ENCODE data around the gene PCBP1. TPM values are rescaled to one million over a fixed set of nuclear protein-coding genes. Genes with fewer than 3 reads are reported as not detected.
"Not testable (repeated sequence)": the region's sequence is repeated elsewhere in the genome, so short reads cannot be mapped to it uniquely, and the experiment has no call there.

The PCBP1 gene
- total and polyA plus RNA-seq, 2 donors: 45.9 to 361 TPM

GRCh38 chr2:70091364-70091763, 4.1 kb downstream of the PCBP1 start:
- Histone ChIP-seq H3K27ac (ENCODE audit: low read depth in 1 of 2, low read length in 1 of 2) (peak overlapping the region; percentile 55 to 100), H3K36me3 (ENCODE audit: control insufficient read depth in 2 of 2, insufficient read depth in 2 of 2, low read length in 1 of 2) (peaks cover 7 to 27% of the 10 kb centered on the region in 2 donors)
- no peak for DNase-seq (ENCODE audit: low read depth in 6 of 9, low spot score in 9 of 9)

DNA sequence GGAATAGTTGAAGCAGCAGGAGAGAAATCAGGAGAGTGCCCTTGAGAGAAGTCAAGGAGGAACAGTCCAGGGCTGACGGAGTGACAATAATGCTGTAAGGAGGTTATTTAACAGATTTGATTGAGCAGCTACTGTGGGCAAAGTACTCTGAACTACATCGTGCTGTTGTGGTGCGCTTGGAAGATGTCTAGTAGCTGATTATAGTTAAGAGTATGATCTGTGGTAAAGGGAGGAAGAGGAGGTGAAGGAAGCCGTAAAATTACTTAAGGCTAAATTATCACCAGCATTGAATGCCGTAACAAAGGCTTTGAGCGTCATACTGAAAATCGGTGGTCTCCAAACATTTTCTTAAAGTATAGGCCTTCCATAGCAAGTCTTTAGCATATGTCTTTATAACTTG, 4.5 kb downstream of the PCBP1 start:
- Histone ChIP-seq H3K36me3 (ENCODE audit: control insufficient read depth in 2 of 2, insufficient read depth in 2 of 2, low read length in 1 of 2) (peaks cover 7 to 27% of the 10 kb centered on the region in 2 donors), H3K4me3 (ENCODE audit: low read length in 2 of 2) (no peak overlapping the region), H3K9me3 (ENCODE audit: control insufficient read depth in 2 of 2, insufficient read depth in 1 of 2, low read length in 1 of 2) (peaks cover 0 to 10% of the 10 kb centered on the region in 2 donors), H3K27ac (ENCODE audit: low read depth in 1 of 2, low read length in 1 of 2) (peak overlapping the region; percentile 55 to 100), H3K4me1 (ENCODE audit: control insufficient read depth in 2 of 2, insufficient read depth in 2 of 2, low read length in 2 of 2) (peaks cover 32 to 52% of the 10 kb centered on the region in 2 donors), H3K27me3 (ENCODE audit: control insufficient read depth in 2 of 2, insufficient read depth in 1 of 2, low read length in 1 of 2) (no peaks in the 10 kb centered on the region)
- DNase-seq (ENCODE audit: low read depth in 6 of 9, low spot score in 9 of 9): no peak
- WGBS: 79% methylated on average over 7 of the region's 7 CpGs

More at GRCh38 chr2:70091364-70091763, 4.1 kb downstream of the PCBP1 start:
- Histone ChIP-seq H3K9me3 (ENCODE audit: control insufficient read depth in 2 of 2, insufficient read depth in 1 of 2, low read length in 1 of 2) (peaks cover 0 to 10% of the 10 kb centered on the region in 2 donors), H3K27me3 (ENCODE audit: control insufficient read depth in 2 of 2, insufficient read depth in 1 of 2, low read length in 1 of 2) (no peaks in the 10 kb centered on the region), H3K4me3 (ENCODE audit: low read length in 2 of 2) (no peak overlapping the region), H3K4me1 (ENCODE audit: control insufficient read depth in 2 of 2, insufficient read depth in 2 of 2, low read length in 2 of 2) (peaks cover 32 to 52% of the 10 kb centered on the region in 2 donors)
- WGBS: 92% methylated on average over 2 of the region's 2 CpGs

DNA sequence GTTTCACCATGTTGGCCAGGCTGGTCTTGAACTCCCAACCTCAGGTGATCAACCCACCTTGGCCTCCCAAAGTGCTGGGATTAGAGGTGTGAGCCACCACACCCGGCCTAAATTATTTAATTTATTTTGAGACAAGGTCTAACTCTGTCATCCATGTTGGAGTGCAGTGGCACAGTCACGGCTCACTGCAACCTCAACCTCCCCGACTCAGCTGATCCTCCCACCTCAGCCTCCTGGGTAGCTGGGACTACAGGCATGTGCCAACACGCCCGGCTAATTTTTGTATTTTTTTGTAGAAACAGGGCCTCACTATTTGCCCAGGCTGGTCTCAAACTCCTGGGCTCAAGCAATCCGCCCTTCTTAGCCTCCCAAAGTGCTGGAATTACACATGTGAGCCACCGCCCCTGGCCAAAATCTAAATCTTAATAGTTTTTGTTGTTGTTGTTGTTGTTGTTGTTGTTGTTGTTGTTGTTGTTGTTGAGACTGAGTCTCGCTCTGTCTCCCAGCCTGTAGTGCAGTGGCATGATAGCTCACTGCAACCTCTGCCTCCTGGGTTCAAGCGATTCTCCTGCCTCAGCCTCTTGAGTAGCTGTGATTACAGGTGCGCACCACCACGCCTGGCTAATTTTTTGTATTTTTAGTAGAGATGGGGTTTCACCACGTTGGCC, 5.4 kb downstream of the PCBP1 start:
- Histone ChIP-seq H3K4me1 (ENCODE audit: control insufficient read depth in 2 of 2, insufficient read depth in 2 of 2, low read length in 2 of 2) (peaks cover 32 to 52% of the 10 kb centered on the region in 2 donors), H3K9me3 (ENCODE audit: control insufficient read depth in 2 of 2, insufficient read depth in 1 of 2, low read length in 1 of 2) (peaks cover 0 to 10% of the 10 kb centered on the region in 2 donors), H3K36me3 (ENCODE audit: control insufficient read depth in 2 of 2, insufficient read depth in 2 of 2, low read length in 1 of 2) (peaks cover 7 to 27% of the 10 kb centered on the region in 2 donors)
- DNase-seq (ENCODE audit: low read depth in 6 of 9, low spot score in 9 of 9); H3K27me3 ChIP-seq (ENCODE audit: control insufficient read depth in 2 of 2, insufficient read depth in 1 of 2, low read length in 1 of 2); H3K27ac ChIP-seq (ENCODE audit: low read depth in 1 of 2, low read length in 1 of 2); H3K4me3 ChIP-seq (ENCODE audit: low read length in 2 of 2): not testable (repeated sequence)
- WGBS: 96% methylated on average over 12 of the region's 12 CpGs

GRCh38 chr2:70094171-70094977, 7.1 kb downstream of the PCBP1 start:
- DNase-seq (ENCODE audit: low read depth in 6 of 9, low spot score in 9 of 9): no peak
- WGBS: 95% methylated on average over 5 of the region's 5 CpGs
- peak overlapping the region; percentile 46 to 59 for H3K4me3 ChIP-seq (ENCODE audit: low read length in 2 of 2)

DNA sequence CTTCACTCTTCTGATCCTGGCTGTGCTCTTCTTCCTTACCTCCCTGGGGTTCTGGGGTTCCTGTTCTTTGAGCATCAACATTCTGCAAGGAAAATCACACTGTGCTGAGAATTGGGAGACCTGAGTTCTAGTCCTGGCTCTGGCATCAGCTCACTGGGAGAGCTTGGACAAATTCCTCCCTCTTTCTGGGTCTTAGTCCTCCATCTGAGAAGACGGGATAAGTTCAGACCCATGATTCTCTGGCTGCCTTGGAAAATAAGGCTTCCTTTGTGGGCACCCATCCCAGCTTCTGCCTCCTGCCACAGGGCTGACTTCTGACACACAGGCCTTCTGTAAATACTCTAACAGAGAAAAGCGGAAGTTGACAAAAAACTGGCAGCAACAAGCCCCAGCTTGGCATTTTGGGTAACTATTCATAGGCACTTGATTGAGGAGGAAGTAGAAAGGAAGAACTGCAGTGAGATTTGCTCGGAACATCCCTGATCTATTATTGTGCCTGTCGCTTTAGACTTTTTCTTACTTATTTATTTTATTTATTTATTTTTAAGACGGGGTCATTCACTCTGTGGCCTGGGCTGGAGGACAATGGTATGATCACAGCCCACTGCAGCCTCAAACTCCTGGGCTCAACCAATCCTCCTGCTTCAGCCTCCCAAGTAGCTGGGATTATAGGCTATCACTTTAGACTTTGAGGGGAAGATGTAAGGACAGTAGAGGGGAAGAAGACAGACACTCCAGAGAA, 7.9 kb downstream of the PCBP1 start:
- WGBS: 4% methylated on average over 5 of the region's 5 CpGs
- DNase-seq (ENCODE audit: low read depth in 6 of 9, low spot score in 9 of 9): peak in 6 of 9 donors; percentile 82 to 95 (median 84)
- Histone ChIP-seq H3K9me3 (ENCODE audit: control insufficient read depth in 2 of 2, insufficient read depth in 1 of 2, low read length in 1 of 2) (peaks cover 0 to 10% of the 10 kb centered on the region in 2 donors), H3K27me3 (ENCODE audit: control insufficient read depth in 2 of 2, insufficient read depth in 1 of 2, low read length in 1 of 2) (no peaks in the 10 kb centered on the region), H3K27ac (ENCODE audit: low read depth in 1 of 2, low read length in 1 of 2) (peak overlapping the region; percentile 97 to 98), H3K4me1 (ENCODE audit: control insufficient read depth in 2 of 2, insufficient read depth in 2 of 2, low read length in 2 of 2) (peaks cover 26 to 46% of the 10 kb centered on the region in 2 donors), H3K4me3 (ENCODE audit: low read length in 2 of 2) (peak overlapping the region; percentile 46 to 59), H3K36me3 (ENCODE audit: control insufficient read depth in 2 of 2, insufficient read depth in 2 of 2, low read length in 1 of 2) (peaks cover 0 to 8% of the 10 kb centered on the region in 2 donors)

More at GRCh38 chr2:70094171-70094977, 7.1 kb downstream of the PCBP1 start:
- Histone ChIP-seq H3K4me1 (ENCODE audit: control insufficient read depth in 2 of 2, insufficient read depth in 2 of 2, low read length in 2 of 2) (peaks cover 32 to 52% of the 10 kb centered on the region in 2 donors), H3K36me3 (ENCODE audit: control insufficient read depth in 2 of 2, insufficient read depth in 2 of 2, low read length in 1 of 2) (peaks cover 0 to 13% of the 10 kb centered on the region in 2 donors), H3K27ac (ENCODE audit: low read depth in 1 of 2, low read length in 1 of 2) (peak overlapping the region; percentile 97 to 98), H3K27me3 (ENCODE audit: control insufficient read depth in 2 of 2, insufficient read depth in 1 of 2, low read length in 1 of 2) (no peaks in the 10 kb centered on the region), H3K9me3 (ENCODE audit: control insufficient read depth in 2 of 2, insufficient read depth in 1 of 2, low read length in 1 of 2) (peaks cover 0 to 10% of the 10 kb centered on the region in 2 donors)

DNA sequence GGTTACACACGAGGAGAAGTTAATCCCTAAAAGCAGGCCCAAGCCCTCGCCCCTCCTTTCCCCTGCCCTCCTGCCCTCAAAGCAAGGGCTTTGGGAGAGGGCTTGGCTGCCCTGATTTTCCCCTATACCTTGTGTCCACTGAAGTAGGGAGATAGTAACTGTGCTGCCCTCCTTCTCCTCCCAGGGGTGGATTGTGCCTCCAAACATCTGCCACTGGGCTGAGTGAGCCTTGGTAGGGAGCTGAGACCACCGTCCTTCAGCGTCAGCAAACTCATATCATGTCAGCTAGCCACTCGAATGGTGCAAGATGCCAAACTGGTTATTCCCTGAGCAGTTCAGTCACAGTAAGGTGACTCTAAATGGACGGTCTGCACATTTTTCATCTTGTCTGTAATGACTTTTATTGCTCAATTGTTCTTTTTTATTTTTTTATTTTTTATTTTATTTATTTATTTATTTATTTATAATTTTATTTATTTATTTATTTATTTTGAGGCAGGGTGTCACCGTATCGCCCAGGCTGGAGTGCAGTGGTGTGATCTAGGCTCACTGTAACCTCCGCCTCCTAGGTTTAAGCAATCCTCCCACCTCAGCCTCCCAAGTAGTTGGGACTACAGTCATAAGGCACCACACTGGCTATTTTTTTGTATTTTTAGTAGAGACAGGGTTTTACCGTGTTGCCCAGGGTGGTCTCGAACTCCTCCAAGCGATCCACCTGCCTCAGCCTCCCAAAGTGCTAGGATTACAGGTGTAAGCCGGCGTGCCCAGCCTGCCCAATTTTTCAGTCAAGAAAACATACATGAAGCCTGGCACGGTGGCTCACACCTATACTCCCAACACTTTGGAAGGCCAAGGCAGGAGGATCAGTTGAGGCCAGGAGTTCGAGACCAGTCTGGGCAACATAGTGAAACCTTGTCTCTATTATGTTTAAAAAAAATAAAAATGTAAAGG, 8.7 kb downstream of the PCBP1 start:
- Histone ChIP-seq H3K4me3 (ENCODE audit: low read length in 2 of 2) (peak overlapping the region in 1 of 2 donors; percentile 59), H3K36me3 (ENCODE audit: control insufficient read depth in 2 of 2, insufficient read depth in 2 of 2, low read length in 1 of 2) (peaks cover 0 to 3% of the 10 kb centered on the region in 2 donors), H3K9me3 (ENCODE audit: control insufficient read depth in 2 of 2, insufficient read depth in 1 of 2, low read length in 1 of 2) (peaks cover 0 to 5% of the 10 kb centered on the region in 2 donors), H3K4me1 (ENCODE audit: control insufficient read depth in 2 of 2, insufficient read depth in 2 of 2, low read length in 2 of 2) (peaks cover 26 to 37% of the 10 kb centered on the region in 2 donors), H3K27ac (ENCODE audit: low read depth in 1 of 2, low read length in 1 of 2) (peak overlapping the region; percentile 97 to 98), H3K27me3 (ENCODE audit: control insufficient read depth in 2 of 2, insufficient read depth in 1 of 2, low read length in 1 of 2) (no peaks in the 10 kb centered on the region)
- DNase-seq (ENCODE audit: low read depth in 6 of 9, low spot score in 9 of 9): no peak
- WGBS: 92% methylated on average over 16 of the region's 16 CpGs

DNA sequence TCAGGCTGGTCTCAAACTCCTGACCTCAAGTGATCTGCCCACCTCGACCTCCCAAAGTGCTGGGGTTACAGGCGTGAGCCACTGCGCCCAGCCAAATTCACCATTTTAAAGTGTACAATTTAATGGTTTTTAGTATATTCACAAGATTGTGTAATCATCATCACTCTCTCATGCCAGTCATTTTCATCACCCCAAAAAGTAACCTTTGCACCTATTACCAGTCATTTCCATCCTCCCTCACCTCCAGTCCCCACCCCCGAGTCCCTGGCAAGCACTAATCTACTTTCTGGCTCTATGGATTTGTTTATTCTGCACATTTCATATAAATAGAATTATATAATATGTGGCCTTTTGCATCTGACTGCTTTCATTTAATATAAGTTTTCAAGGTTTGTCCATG, 10.8 kb downstream of the PCBP1 start:
- 97% methylated on average over 4 of the region's 4 CpGs for WGBS
- peaks cover 20 to 27% of the 10 kb centered on the region in 2 donors for H3K4me1 ChIP-seq (ENCODE audit: control insufficient read depth in 2 of 2, insufficient read depth in 2 of 2, low read length in 2 of 2)
- H3K27ac ChIP-seq (ENCODE audit: low read depth in 1 of 2, low read length in 1 of 2): no peak overlapping the region
- no peaks in the 10 kb centered on the region for H3K36me3 ChIP-seq (ENCODE audit: control insufficient read depth in 2 of 2, insufficient read depth in 2 of 2, low read length in 1 of 2)
- H3K9me3 ChIP-seq (ENCODE audit: control insufficient read depth in 2 of 2, insufficient read depth in 1 of 2, low read length in 1 of 2): peaks cover 0 to 2% of the 10 kb centered on the region in 2 donors
- no peak for DNase-seq (ENCODE audit: low read depth in 6 of 9, low spot score in 9 of 9)
- no peaks in the 10 kb centered on the region for H3K27me3 ChIP-seq (ENCODE audit: control insufficient read depth in 2 of 2, insufficient read depth in 1 of 2, low read length in 1 of 2)
- H3K4me3 ChIP-seq (ENCODE audit: low read length in 2 of 2): no peak overlapping the region

DNA sequence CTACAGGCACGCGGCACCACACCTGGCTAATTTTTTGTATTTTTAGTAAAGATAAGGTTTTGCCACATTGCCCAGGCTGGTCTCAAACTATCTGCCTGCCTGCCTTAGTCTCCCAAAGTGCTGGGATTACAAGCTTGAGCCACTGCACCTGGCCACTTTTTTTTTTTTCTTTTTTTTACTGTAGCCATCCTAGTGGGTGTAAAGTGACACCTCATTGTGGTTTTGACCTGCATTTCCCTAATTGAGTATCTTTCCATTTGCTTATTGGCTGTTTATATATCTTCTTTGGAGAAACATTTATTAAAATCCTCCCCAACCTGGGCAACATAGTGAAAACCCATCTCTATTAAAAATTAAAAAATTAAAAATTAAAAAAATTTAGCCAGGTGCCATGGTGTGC, 12.0 kb downstream of the PCBP1 start:
- Histone ChIP-seq H3K4me1 (ENCODE audit: control insufficient read depth in 2 of 2, insufficient read depth in 2 of 2, low read length in 2 of 2) (peaks cover 23 to 26% of the 10 kb centered on the region in 2 donors), H3K9me3 (ENCODE audit: control insufficient read depth in 2 of 2, insufficient read depth in 1 of 2, low read length in 1 of 2) (peaks cover 0 to 2% of the 10 kb centered on the region in 2 donors), H3K36me3 (ENCODE audit: control insufficient read depth in 2 of 2, insufficient read depth in 2 of 2, low read length in 1 of 2) (no peaks in the 10 kb centered on the region), H3K27ac (ENCODE audit: low read depth in 1 of 2, low read length in 1 of 2) (no peak overlapping the region), H3K27me3 (ENCODE audit: control insufficient read depth in 2 of 2, insufficient read depth in 1 of 2, low read length in 1 of 2) (no peaks in the 10 kb centered on the region), H3K4me3 (ENCODE audit: low read length in 2 of 2) (no peak overlapping the region)
- WGBS: 96% methylated on average over 2 of the region's 2 CpGs
- no peak for DNase-seq (ENCODE audit: low read depth in 6 of 9, low spot score in 9 of 9)
